ENCODE results near the gene MIGA2. TPM values are rescaled to one million over a fixed set of nuclear protein-coding genes. Genes with fewer than 3 reads are reported as not detected.

The MIGA2 gene
- total and polyA plus RNA-seq, 2 donors: 14.4 to 43.0 TPM

DNA sequence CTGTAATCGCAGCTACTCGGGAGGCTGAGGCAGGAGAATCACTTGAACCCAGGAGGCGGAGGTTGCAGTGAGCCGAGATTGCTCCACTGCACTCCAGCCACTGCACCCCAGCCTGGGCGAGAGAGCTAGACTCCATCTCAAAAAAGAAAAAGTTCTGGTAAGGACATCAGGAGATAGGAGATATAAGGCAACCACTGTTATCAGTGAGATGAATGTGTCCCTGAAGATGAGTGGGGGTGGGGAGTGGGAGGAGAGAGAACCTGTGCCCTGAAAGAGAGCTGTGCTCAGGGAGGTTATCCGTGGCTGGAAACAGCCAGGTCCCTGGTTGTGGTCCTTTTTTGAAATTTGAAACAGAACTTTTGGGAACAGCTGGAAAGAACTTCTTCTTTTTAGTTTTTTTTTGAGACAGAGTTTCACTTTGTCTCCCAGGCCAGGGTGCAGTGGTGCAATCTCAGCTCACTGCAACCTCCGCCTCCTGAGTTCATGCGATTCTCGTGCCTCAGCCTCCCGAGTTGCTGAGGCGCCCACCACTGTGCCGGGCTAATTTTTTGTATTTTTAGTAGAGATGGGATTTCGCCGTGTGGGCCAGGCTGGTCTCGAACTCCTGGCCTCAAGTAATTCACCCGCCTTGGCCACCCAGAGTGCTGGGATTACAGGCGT, 77.3 kb downstream of the MIGA2 start:
- no peak for DNase-seq (ENCODE audit: low read depth in 6 of 9, low spot score in 9 of 9)
- Histone ChIP-seq H3K4me3 (ENCODE audit: low read length in 2 of 2) (no peak overlapping the region), H3K27ac (ENCODE audit: low read depth in 1 of 2, low read length in 1 of 2) (no peak overlapping the region)

DNA sequence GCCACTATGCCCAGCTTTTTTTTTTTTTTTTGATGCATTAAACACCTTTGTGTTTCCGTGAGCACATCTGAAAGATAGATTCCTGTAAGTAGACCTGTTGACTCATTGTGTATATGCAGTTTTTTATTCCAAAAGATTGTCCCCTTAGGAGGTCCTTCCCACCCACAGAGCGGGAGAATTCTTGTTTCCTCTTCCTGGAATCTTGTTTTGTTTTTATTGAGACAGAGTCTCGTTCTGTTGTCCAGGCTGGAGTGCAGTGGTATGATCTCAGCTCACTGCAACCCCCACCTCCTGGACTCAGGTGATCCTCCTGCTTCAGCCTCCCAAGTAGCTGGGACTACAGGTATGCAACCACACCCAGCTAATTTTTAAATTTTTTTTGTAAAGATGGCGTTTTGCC, 82.4 kb downstream of the MIGA2 start:
- Histone ChIP-seq H3K36me3 (ENCODE audit: control insufficient read depth in 2 of 2, insufficient read depth in 2 of 2, low read length in 1 of 2) (peaks cover 22 to 27% of the 10 kb centered on the region in 2 donors), H3K27me3 (ENCODE audit: control insufficient read depth in 2 of 2, insufficient read depth in 1 of 2, low read length in 1 of 2) (no peaks in the 10 kb centered on the region), H3K27ac (ENCODE audit: low read depth in 1 of 2, low read length in 1 of 2) (no peak overlapping the region), H3K4me1 (ENCODE audit: control insufficient read depth in 2 of 2, insufficient read depth in 2 of 2, low read length in 2 of 2) (peaks cover 5% of the 10 kb centered on the region in 2 donors), H3K4me3 (ENCODE audit: low read length in 2 of 2) (no peak overlapping the region), H3K9me3 (ENCODE audit: control insufficient read depth in 2 of 2, insufficient read depth in 1 of 2, low read length in 1 of 2) (no peaks in the 10 kb centered on the region)
- 98% methylated on average over 4 of the region's 4 CpGs for WGBS
- no peak for DNase-seq (ENCODE audit: low read depth in 6 of 9, low spot score in 9 of 9)

More for the DNA sequence above, 77.3 kb downstream of the MIGA2 start:
- no peaks in the 10 kb centered on the region for H3K36me3 ChIP-seq (ENCODE audit: control insufficient read depth in 2 of 2, insufficient read depth in 2 of 2, low read length in 1 of 2)
- no peaks in the 10 kb centered on the region for H3K9me3 ChIP-seq (ENCODE audit: control insufficient read depth in 2 of 2, insufficient read depth in 1 of 2, low read length in 1 of 2)
- WGBS: 94% methylated on average over 17 of the region's 17 CpGs
- peaks cover 2 to 10% of the 10 kb centered on the region in 2 donors for H3K27me3 ChIP-seq (ENCODE audit: control insufficient read depth in 2 of 2, insufficient read depth in 1 of 2, low read length in 1 of 2)
- H3K4me1 ChIP-seq (ENCODE audit: control insufficient read depth in 2 of 2, insufficient read depth in 2 of 2, low read length in 2 of 2): peaks cover 19 to 31% of the 10 kb centered on the region in 2 donors

DNA sequence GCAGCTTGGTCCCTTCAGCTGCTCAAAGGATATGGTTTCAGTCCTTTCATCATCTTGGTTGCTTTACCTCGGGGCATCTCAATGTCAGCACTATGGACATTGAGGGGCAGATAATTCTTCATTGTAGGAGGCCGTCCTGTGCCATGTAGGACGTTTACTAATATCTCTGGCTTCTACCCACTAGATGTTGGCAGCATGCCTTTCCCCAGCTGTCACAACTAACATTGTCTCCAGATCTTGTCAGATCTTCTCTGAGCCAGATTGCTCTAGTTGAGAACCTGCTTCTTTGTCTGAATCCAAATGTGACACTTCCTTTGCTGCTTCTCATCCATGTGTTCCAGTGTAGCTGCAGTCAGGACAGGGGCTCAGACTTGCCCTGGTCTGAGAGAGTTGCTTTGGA, 85.1 kb downstream of the MIGA2 start:
- Histone ChIP-seq H3K9me3 (ENCODE audit: control insufficient read depth in 2 of 2, insufficient read depth in 1 of 2, low read length in 1 of 2) (no peaks in the 10 kb centered on the region), H3K27ac (ENCODE audit: low read depth in 1 of 2, low read length in 1 of 2) (no peak overlapping the region), H3K36me3 (ENCODE audit: control insufficient read depth in 2 of 2, insufficient read depth in 2 of 2, low read length in 1 of 2) (peaks cover 37 to 46% of the 10 kb centered on the region in 2 donors), H3K27me3 (ENCODE audit: control insufficient read depth in 2 of 2, insufficient read depth in 1 of 2, low read length in 1 of 2) (no peaks in the 10 kb centered on the region), H3K4me1 (ENCODE audit: control insufficient read depth in 2 of 2, insufficient read depth in 2 of 2, low read length in 2 of 2) (no peaks in the 10 kb centered on the region), H3K4me3 (ENCODE audit: low read length in 2 of 2) (no peak overlapping the region)
- DNase-seq (ENCODE audit: low read depth in 6 of 9, low spot score in 9 of 9): no peak
- WGBS: 95% methylated on average over 3 of the region's 3 CpGs

Other genes starting within 250 kb of the MIGA2 start
- gene TBC1D13, start 249.4 kb upstream of the MIGA2 start, total RNA-seq: 5.0 TPM
- 19.4 TPM for gene TBC1D13, start 249.4 kb upstream of the MIGA2 start, polyA plus RNA-seq
- 21.5 TPM for gene ENDOG, start 218.1 kb upstream of the MIGA2 start, total RNA-seq
- gene ENDOG, start 218.1 kb upstream of the MIGA2 start, polyA plus RNA-seq: 11.0 TPM
- 24.3 TPM for gene SPOUT1, start 206.8 kb upstream of the MIGA2 start, total RNA-seq
- 48.5 TPM for gene SPOUT1, start 206.8 kb upstream of the MIGA2 start, polyA plus RNA-seq
- 16.1 TPM for gene KYAT1, start 154.7 kb upstream of the MIGA2 start, total RNA-seq
- 9.9 TPM for gene KYAT1, start 154.7 kb upstream of the MIGA2 start, polyA plus RNA-seq
- gene LRRC8A, start 154.5 kb upstream of the MIGA2 start, total RNA-seq: 9.5 TPM
- gene LRRC8A, start 154.5 kb upstream of the MIGA2 start, polyA plus RNA-seq: 10.3 TPM
- 9.7 TPM for gene PHYHD1, start 115.6 kb upstream of the MIGA2 start, total RNA-seq
- gene PHYHD1, start 115.6 kb upstream of the MIGA2 start, polyA plus RNA-seq: 25.6 TPM
- gene DOLK, start 89.0 kb upstream of the MIGA2 start, total RNA-seq: 7.6 TPM
- 8.0 TPM for gene DOLK, start 89.0 kb upstream of the MIGA2 start, polyA plus RNA-seq
- gene NUP188, start 88.9 kb upstream of the MIGA2 start, total RNA-seq: 22.0 TPM
- gene NUP188, start 88.9 kb upstream of the MIGA2 start, polyA plus RNA-seq: 19.2 TPM
- gene SH3GLB2, start 8.3 kb upstream of the MIGA2 start, total RNA-seq: 65.7 TPM
- gene SH3GLB2, start 8.3 kb upstream of the MIGA2 start, polyA plus RNA-seq: 134 TPM
- 12.7 TPM for gene DOLPP1, start 44.5 kb downstream of the MIGA2 start, total RNA-seq
- 9.6 TPM for gene DOLPP1, start 44.5 kb downstream of the MIGA2 start, polyA plus RNA-seq
- gene CRAT, start 74.2 kb downstream of the MIGA2 start, total RNA-seq: 4.1 TPM
- gene CRAT, start 74.2 kb downstream of the MIGA2 start, polyA plus RNA-seq: 9.4 TPM
- gene PTPA, start 74.8 kb downstream of the MIGA2 start, total RNA-seq: 68.3 TPM
- 70.1 TPM for gene PTPA, start 74.8 kb downstream of the MIGA2 start, polyA plus RNA-seq
- gene IER5L, start 141.6 kb downstream of the MIGA2 start, total RNA-seq: 4.2 TPM
- 13.7 TPM for gene IER5L, start 141.6 kb downstream of the MIGA2 start, polyA plus RNA-seq

Measured in thymus (tissue), 11 donors.